Measurements from ENCODE around the gene CDC20.
A peak's percentile ranks its signal among the peaks of the same experiment; 100 is the strongest.

Gene CDC20

DNA sequence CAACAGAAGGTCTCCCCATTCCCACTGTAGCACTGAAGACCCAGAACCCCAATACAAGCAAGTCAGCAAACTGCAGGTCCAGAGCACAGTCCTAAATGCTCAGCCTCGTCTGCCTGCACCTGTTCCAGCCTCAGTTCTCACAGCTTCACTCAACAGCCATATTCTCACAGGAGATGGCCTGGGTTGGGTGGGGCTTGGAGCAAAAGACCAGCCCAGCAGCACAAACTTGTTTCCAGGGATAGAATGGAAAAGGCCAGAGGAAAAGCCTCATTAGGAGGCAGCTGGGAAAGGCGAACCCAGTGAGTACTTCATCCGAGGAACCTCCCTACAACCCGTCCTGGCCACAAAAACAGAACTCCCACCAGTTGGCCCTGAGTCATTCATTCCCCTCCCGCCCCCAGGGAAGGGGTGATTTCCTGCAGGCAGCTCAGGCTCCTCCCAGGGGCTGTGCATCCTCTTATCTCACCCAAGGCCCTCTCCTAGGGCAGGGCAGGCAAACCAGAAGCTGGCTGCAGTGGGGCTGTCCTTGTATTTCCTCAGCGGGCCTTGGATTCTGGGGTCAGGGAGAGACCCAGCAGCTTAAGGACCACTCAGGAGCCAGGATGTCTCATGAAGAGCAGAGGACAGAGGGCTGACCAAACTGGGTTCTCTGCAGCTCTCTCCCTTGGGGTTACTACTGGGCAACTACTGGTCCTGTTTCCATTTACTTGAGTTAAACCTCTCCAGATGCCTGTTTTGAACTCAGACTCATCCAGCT lies 28.6 kb upstream of the CDC20 start:
- DNase-seq (ENCODE audit: low read depth in 2 of 3, low spot score in 2 of 3): peak; percentile 27 to 39 (median 30)

DNA sequence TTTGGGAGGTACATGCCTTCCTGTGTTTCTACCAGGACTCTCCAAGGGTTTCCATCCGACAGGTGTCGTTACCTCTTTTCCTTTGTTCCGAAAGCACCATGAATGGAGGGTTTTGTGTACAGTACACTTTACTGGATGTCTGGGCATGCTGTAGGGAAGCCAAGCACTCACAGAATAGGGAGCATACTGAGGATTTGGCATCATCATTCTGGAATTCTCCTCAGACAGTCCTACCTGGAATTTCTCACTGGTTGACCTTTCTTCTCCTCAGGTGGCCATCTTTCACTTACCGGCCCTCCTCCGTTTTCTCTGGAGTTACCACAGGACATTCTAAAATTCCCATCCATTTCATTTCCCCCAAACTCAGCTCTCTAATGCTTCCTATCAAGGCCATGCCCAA lies 27.1 kb upstream of the CDC20 start:
- DNase-seq (ENCODE audit: low read depth in 2 of 3, low spot score in 2 of 3): no peak

DNA sequence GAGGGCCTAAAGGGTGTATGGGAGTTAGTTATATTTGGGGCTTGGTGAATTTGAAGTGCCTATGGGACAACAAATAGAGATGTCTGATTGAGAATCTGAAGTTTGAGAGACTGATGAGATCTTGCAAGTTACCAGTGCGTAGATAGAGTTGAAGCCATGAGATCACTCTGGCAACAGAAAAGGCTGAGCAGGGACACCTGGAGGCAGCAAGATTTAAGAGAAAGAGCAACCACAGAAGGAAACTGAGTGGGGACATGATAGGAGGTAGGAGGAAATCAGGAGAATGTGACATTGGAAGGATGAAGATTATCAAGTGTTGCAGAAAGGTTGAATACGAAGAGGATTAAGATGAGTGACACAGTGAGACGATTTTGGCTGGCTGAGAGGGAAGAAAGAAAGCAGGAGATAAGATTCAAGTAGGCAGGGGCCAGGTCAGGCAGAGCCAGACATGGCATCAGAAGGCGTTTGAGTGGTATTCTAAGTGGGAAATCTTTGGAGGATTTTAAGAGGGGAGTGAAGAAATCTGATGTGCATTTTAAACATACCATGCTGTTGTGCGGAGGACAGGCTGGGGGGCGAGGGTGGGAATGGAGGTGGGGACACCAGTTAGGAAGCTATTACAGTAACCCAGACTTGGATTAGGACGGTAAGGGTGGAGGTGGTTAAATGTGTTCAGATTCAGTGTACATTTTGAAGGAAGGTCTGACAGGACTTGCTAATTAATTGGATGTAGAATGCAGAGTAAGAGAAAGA lies 24.2 kb upstream of the CDC20 start:
- no peak for DNase-seq (ENCODE audit: low read depth in 2 of 3, low spot score in 2 of 3)

DNA sequence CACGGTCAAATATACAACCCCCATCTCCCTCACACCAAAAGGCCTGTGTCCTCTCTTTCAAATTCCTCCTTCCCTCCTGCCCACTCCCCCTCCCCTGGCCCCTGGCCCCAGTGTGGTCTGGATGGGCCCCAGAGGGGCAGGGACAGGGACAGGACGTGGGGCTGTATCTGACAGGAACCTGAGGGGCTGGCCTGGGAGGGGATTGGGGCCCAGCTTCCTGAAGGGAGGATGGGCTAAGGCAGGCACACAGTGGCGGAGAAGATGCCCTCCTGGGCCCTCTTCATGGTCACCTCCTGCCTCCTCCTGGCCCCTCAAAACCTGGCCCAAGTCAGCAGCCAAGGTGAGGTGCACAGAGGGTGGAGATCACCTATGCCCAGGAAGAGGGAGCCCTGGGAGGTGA lies 21.2 kb upstream of the CDC20 start, which contains the start of gene MPL:
Gene MPL, plus strand, starts transcription at position 231 of the 400 bp plus-strand sequence. Its CDS starts 31 bp downstream, at position 262.
- no peak for DNase-seq (ENCODE audit: low read depth in 2 of 3, low spot score in 2 of 3)

DNA sequence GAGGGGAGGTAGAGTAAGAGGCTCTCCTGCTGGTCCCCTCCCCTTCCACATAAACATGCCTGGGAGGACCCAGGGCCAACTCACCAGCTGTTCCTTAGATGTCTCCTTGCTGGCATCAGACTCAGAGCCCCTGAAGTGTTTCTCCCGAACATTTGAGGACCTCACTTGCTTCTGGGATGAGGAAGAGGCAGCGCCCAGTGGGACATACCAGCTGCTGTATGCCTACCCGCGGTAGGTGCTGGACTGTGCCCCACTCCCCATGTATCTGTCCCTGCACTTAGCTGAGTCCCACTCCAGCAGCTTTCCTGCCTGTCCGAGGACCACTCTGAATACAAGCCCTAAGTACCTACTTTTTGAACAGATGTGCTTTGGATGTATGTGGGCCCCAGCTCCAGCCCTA lies 20.8 kb upstream of the CDC20 start:
- no peak for DNase-seq (ENCODE audit: low read depth in 2 of 3, low spot score in 2 of 3)

DNA sequence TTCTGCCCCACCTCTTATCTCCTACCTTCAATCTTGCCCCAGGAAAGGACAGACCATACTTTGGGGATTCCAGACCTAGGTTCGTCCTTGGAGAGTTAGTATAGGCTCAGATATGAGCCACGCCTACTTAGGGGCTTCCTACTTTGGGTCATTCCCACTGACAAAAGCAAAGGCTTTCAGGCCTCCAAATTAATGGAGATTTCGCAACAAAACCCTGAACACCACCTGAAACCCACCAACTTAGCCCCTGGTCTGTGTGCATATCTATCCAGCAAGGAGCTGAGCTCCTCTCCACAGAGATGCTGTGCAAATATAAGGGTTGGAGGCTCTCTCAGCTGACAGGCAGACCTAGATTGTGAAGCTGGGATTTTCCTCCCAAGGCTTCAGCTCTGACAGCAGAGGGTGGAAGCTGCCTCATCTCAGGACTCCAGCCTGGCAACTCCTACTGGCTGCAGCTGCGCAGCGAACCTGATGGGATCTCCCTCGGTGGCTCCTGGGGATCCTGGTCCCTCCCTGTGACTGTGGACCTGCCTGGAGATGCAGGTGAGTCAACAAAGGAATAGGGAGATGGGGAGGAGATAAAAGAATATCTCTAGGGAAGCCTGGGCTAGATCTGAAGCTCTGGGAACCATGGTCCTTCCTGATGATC lies 19.1 kb upstream of the CDC20 start:
- no peak for DNase-seq (ENCODE audit: low read depth in 2 of 3, low spot score in 2 of 3)

DNA sequence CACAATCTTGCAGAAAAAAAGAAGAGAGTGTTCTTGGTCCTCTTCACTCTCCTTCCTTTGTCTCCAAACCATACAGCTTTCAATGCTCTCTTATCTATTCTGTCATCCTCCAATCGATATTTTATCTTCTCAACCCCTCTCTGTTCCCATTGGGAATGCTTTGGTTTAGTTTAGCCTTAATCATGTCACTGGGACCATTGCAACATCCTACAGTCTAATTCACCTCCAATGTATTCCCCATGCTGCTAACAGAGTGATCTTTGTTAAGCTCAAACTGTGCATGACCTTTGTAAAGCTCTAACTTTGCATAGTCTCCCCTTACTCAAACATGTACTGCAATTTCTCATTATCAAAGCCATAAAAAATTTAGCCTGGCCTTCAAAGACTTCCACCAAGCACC lies 18.2 kb upstream of the CDC20 start:
- no peak for DNase-seq (ENCODE audit: low read depth in 2 of 3, low spot score in 2 of 3)

DNA sequence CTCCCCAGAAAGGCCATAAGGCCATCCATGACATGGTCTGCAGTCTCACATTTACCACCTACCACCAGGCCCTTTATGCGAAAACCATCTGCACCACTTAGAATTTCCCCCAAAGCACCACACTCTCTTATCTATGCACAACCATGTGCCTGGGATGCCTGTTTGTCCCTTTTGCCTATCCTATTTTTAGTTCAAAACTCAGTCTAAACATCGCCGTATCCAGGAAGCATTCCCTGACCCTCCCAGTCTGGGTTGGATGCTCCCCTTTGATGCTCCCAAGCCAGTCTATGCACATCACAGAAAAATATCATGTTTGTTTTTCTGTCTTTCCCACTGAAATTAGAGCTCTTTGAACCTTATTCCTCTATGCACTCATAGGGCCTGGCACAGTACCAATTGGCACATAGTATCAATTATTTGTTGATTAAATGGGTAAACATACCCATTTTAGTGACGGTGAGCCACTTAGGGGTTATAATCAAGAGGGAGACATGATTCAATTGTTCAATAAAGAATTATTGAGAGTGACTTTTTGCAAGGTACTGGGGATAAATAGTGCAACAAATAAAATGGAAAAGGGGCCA lies 14.4 kb upstream of the CDC20 start:
- DNase-seq (ENCODE audit: low read depth in 2 of 3, low spot score in 2 of 3): no peak

DNA sequence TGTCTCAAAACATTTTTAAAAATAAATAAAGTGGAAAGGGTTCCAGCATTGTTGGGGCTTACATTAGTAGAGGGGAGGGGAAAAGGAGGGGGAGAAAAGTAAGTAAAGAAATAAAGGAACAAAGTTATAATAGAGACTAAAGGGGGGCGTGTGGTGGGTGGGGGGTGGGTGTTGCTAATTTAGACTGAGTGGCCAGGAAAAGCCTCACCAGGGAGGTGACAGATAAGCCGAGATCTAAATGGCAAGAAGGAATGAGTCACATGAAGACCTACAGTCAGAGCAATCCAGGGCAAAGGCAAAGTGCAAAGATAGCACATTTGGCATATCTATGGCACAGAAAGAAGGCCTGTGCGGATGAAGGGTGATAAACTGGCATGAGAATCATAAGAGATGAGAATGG lies 13.7 kb upstream of the CDC20 start:
- DNase-seq (ENCODE audit: low read depth in 2 of 3, low spot score in 2 of 3): no peak

DNA sequence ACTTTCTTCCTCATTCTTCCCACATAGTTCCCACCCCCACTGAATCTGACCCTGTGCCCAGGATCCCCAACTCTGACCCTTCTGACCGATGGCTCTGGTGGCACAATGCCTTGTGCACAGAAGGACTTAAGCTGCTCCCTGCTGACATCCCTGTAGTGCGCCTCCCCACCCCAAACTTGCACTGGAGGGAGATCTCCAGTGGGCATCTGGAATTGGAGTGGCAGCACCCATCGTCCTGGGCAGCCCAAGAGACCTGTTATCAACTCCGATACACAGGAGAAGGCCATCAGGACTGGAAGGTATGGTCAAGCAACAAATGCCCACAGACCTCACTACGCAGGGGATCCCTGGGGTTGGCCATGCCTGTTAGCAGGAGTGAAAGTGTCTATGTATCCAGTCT lies 12.1 kb upstream of the CDC20 start:
- no peak for DNase-seq (ENCODE audit: low read depth in 2 of 3, low spot score in 2 of 3)

DNA sequence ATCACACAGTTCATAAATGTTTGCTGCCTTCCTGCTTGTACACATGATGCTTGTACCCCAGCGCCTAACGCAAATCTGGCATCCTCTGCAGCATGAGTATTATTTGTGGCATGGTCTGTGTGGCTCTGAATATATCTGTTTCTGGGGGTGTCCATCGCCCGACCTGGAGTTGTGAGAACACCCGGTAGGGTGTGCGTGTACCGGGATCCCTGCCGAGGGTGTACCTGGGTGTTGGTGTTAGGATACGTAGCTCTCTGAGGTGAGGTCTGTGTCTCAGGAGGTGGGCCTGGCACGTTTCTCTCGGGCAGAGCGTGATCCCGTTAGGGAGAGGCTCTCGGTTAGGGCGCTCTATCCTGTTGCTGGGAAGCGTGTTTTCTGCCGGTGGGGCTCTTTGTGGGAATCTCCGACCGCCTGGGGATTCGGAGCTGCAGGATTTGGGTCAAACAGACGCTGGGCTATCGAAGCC lies 10.4 kb upstream of the CDC20 start:
- no peak for DNase-seq (ENCODE audit: low read depth in 2 of 3, low spot score in 2 of 3)

DNA sequence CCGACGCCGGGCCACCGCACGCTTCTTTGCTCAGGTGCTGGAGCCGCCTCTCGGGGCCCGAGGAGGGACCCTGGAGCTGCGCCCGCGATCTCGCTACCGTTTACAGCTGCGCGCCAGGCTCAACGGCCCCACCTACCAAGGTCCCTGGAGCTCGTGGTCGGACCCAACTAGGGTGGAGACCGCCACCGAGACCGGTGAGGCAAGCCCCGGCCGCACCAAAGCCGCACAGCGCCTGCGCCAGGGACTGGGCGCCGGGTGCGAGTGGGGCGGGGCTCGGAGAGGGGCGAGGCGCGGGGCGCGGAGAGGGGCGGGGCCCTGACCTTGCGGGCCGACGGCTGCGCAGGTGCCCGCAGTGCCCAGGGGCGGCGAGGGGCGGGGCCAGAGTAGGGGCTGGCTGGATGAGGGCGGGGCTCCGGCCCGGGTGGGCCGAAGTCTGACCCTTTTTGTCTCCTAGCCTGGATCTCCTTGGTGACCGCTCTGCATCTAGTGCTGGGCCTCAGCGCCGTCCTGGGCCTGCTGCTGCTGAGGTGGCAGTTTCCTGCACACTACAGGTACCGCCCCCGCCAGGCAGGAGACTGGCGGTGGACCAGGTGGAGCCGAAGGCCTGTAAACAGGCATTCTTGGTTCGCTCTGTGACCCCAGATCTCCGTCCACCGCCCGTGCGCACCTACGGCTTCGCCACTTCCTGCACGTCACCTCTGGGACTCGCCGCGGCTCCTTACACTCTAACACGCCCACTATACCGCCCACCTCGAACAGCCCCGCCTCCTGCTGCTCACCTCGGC lies 9.8 kb upstream of the CDC20 start:
- no peak for DNase-seq (ENCODE audit: low read depth in 2 of 3, low spot score in 2 of 3)

DNA sequence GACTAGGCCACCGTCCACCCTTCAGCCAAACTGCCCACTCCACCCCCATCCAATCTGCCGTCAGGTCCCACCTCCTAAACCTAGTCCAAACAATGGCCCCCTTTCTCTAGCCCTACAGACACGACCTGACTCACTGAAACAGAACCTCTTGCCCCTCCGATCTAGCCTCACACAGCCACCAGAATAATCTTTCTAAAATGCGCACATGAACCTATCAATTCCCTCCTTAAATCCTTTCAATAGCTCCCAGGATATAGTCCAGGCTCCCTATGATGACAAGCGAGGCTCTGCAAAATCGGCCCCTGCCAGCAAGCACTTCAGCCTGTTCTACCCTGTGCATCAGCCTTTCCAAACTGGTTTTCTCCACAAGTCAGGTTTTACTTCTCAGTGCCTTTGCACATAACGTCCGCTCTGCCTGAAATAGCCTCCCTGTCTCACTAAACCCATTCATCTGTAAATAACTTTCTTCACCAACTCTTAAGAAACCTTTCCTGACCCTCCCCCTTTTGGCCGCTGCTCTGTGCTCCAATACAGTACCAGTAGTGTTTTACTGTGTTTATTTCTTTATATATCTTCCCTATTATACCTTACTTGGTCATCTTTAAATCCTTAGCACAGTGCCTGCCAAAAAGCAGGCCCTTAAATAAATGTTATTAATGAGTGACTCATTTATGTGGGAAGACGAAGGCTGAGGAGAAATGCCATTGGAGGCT lies 9.0 kb upstream of the CDC20 start:
- DNase-seq (ENCODE audit: low read depth in 2 of 3, low spot score in 2 of 3): no peak

DNA sequence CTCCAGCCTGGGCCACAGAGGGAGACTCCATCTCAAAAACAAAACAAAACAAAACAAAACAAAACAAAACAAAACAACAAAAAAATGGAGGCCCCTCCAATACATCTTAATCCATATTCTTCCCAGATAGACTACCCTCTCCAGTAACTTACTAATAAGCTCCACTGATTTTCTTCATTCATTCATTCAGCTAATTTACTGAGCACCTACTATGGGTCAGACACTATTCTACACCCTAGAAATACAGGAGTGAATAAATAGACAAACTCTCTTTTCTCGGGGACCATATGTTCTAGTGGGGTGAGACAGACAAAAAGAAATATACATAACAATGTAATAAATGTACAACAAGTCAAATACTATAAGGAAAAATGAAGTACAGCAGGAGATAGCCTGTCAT lies 7.8 kb upstream of the CDC20 start:
- no peak for DNase-seq (ENCODE audit: low read depth in 2 of 3, low spot score in 2 of 3)

DNA sequence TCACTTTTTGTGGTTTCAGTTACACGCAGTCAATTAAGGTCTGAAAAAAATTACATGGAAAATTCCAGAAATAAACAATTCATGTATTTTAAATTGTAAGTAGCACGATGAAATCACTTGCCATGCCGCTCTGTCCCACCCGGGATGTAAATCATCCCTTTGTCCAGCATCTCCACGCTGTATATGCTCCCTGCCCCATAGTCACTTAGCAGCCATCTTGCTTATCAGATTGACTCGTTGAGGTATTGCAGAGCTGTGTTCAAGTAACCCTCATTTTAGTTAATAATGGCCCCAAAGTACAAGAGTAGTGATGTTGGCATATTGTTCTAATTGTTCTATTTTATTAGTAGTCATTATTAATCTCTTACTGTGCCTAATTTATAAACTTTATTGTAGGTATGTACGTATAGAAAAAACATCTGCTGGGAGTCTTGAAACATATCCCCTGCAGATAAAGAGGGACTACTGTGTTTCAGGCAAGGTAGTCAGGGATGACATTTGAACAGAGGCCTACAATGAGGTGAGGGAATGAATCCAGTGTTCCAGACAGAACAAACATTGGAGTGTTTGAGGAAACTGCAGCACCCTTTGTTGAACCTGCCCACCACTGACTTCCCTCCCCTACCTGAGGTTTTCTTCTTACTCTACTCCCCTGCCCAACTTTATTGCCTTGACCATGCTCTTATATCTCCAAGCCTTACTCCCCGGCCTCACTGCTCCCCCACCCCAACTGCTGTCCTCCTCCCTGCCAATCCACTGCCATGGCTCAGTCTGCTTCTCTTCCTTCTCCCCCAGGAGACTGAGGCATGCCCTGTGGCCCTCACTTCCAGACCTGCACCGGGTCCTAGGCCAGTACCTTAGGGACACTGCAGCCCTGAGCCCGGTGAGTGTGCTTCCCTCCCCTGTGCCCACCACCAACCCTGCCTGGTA lies 7.1 kb upstream of the CDC20 start:
- DNase-seq (ENCODE audit: low read depth in 2 of 3, low spot score in 2 of 3): no peak

DNA sequence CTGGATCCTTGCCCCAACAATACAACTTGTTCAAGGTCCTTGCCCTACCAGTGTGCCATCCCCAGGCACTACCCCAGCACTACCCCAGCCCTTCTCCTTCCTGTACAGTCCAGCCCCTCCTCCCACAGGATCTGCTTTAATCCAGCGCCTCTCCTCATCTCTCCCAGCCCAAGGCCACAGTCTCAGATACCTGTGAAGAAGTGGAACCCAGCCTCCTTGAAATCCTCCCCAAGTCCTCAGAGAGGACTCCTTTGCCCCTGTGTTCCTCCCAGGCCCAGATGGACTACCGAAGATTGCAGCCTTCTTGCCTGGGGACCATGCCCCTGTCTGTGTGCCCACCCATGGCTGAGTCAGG lies 6.5 kb upstream of the CDC20 start:
- no peak for DNase-seq (ENCODE audit: low read depth in 2 of 3, low spot score in 2 of 3)

DNA sequence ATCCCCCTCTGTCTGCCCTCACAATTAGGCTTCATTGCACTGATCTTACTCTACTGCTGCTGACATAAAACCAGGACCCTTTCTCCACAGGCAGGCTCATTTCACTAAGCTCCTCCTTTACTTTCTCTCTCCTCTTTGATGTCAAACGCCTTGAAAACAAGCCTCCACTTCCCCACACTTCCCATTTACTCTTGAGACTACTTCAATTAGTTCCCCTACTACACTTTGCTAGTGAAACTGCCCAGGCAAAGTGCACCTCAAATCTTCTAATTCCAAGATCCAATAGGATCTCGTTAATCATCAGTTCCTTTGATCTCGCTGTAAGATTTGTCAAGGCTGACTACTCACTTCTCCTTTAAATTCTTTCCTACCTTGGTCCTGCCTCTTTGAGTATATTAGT lies 5.9 kb upstream of the CDC20 start:
- no peak for DNase-seq (ENCODE audit: low read depth in 2 of 3, low spot score in 2 of 3)

DNA sequence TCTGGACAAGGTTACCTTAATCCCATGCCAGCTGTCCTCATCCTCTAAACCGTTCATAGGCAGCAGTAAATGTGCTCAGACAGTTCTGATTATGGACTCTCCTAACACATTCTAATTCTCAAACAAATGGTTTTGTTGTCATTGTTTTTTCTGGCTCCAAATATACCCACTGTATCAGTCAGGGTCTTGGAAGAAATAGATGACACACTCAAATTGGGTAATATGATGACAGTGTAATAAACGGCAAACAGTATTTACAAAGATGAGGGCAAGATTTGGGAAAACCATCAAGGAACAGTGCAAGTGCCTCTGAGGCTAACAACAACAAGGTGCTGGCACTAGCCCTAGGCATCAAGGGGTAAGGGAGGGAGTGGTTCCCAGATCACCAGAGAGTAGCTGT lies 4.3 kb upstream of the CDC20 start:
- no peak for DNase-seq (ENCODE audit: low read depth in 2 of 3, low spot score in 2 of 3)

DNA sequence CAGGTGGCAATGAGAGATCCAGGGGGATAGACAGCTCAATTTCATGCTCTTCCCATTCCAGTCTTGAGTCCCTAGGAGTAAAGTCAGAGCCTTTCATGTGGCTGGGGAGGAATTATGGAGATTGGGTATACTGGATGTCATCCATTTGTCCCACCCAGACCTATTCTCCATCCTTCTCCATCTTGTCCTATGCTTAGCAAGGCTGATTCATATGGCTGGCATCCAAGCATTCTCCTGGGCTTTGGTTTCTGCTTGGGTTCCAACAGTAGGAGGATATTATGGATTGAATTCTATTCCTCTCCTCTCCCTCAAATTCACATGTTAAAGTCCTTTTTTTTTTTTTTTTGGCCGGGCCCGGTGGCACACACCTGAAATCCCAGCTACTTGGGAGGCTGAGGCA lies 3.8 kb upstream of the CDC20 start:
- no peak for DNase-seq (ENCODE audit: low read depth in 2 of 3, low spot score in 2 of 3)
